NCI-H69 (cell line): ENCODE measurements around the gene TEN1.
A peak's percentile ranks its signal among the peaks of the same experiment; 100 is the strongest.

Source experiments
- DNase-seq: peaks from one replicate; lab custom pipeline; 2025; lab: John Stamatoyannopoulos, UW

The TEN1 gene

GRCh38 chr17:76005263-76006149, 26.5 kb downstream of the TEN1 start:
- DNase-seq = peak; percentile 87

GRCh38 chr17:76007131-76007849, 28.2 kb downstream of the TEN1 start:
- no peak for DNase-seq

- DNase-seq = no peak
Observed at GRCh38 chr17:76007850-76008165, 28.8 kb downstream of the TEN1 start.

- DNase-seq = no peak
Observed at GRCh38 chr17:76008208-76008607, 29.2 kb downstream of the TEN1 start.

GRCh38 chr17:76008630-76009425, 29.8 kb downstream of the TEN1 start:
- DNase-seq = no peak

- no peak for DNase-seq
Observed at GRCh38 chr17:76009447-76009846, 30.4 kb downstream of the TEN1 start.

GRCh38 chr17:76009969-76010661, 31.1 kb downstream of the TEN1 start:
- DNase-seq = no peak

GRCh38 chr17:76011951-76012350, 32.9 kb downstream of the TEN1 start:
- DNase-seq = no peak

- DNase-seq = no peak
Observed at GRCh38 chr17:76013377-76013932, 34.4 kb downstream of the TEN1 start.

GRCh38 chr17:76014100-76014924, 35.3 kb downstream of the TEN1 start:
- DNase-seq = peak; percentile 93

GRCh38 chr17:76014925-76015261, 35.9 kb downstream of the TEN1 start:
- peak; percentile 86 for DNase-seq

GRCh38 chr17:76017481-76018339, 38.7 kb downstream of the TEN1 start:
- DNase-seq = no peak

- DNase-seq = no peak
Observed at GRCh38 chr17:76018340-76018680, 39.3 kb downstream of the TEN1 start.

GRCh38 chr17:76018801-76019200, 39.8 kb downstream of the TEN1 start:
- no peak for DNase-seq

- no peak for DNase-seq
Observed at GRCh38 chr17:76019833-76020467, 40.9 kb downstream of the TEN1 start.

GRCh38 chr17:76022285-76022684, 43.2 kb downstream of the TEN1 start:
- no peak for DNase-seq

GRCh38 chr17:76022973-76023899, 44.2 kb downstream of the TEN1 start:
- no peak for DNase-seq

- no peak for DNase-seq
Observed at GRCh38 chr17:76023900-76024237, 44.8 kb downstream of the TEN1 start.

- no peak for DNase-seq
Observed at GRCh38 chr17:76024353-76024752, 45.3 kb downstream of the TEN1 start.
